SKM-1 treated with dmso at 0.1 percent for 144 hours (cell line): ENCODE results near the gene SFT2D3.
"Not testable (repeated sequence)": the region's sequence is repeated elsewhere in the genome, so short reads cannot be mapped to it uniquely, and the experiment has no call there.

Experiments
- DNase-seq: peaks from one replicate; lab custom pipeline; 2025; ENCODE audit not compliant: unreplicated experiment; lab: John Stamatoyannopoulos, UW

Gene SFT2D3

DNA sequence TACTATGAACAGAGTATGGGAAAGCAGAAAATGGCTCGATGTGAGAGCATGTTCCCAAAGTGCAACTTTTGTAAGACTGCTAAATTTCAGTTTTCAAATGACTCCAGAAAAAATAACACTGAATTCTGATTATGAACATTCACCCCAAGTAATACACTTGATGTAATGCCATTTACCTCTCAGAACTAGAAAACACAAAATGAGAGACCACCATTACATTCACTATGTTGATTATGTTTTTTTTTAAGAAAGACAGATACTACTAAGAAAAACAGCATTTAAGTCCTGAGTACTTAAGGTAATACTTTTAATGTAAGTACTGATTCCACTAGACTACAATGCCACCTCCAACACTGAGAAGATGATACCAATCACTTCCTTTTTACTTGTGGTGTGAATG, 38.5 kb downstream of the SFT2D3 start:
- no peak for DNase-seq

DNA sequence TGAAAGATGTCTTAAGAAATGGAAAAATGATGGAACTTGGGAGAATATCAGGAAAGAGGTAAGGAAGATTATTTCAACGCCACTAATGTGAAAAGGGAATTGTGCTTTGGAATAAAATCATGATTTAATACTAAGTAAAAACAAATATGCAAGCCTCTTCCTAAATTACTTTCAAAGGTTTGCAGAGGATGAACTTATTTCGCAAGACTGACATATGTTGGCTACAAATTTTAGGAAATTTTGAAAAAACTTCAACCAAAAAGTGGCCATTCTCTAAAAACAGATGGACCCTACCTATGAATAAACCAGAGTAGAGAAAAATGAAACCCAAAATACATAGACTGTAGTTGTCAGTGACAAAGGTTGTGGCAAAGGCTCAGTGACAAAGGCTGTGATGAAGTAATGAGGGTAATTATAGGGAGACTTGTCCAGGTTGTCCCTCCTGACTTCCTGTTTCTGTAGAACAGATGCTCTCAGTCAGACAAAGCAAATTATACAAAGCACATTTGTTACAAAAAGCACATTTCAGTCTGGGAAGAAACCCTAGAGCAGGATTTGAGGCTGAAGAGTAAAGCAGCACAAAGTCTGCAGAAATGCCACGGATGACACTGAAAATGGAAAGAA, 39.5 kb downstream of the SFT2D3 start:
- peak; percentile 29 for DNase-seq

DNA sequence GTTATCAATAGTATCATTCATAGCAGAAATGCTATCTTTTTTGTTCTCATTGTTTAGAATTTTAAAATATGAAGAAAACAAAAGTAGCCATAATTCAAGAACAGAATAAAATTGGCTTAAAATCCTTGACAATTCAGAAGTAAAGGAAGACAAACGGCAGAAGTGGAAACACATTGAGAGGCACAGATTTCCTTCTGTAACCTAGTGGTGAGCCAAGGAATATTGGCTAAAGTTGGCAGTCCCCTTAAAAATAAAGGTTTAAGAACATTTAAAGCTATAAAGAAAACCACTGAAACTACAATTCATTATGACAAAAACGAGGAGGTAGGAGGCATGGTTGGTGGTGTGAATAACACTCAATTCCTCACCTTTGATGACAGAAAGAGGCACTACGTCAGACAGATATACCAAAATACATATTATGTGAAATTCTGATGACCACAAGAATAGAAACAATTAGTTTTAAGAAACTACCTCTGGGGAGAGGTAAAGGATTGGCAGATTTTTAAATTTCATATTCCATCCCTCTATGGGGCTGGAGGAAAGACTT, 42.3 kb downstream of the SFT2D3 start:
- no peak for DNase-seq

DNA sequence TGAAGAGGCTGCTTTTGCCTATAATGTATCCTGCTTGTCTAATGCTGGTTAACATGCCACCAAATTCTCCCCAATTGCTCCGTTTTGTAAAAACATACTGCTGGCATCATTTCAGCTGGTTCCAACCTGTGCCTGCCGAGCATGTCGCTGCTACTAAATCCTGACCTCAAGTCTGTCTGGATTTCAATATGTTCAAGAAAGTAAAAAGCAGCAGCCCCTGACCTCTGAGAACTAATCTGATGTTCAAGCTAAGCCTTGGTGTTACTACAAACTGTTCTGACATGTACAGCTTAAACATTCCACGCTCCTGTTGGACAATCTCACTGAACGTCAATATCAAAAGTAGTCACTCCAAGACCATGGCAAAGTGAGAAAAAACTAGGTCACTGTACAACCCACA, 46.3 kb downstream of the SFT2D3 start:
- DNase-seq, result no peak

DNA sequence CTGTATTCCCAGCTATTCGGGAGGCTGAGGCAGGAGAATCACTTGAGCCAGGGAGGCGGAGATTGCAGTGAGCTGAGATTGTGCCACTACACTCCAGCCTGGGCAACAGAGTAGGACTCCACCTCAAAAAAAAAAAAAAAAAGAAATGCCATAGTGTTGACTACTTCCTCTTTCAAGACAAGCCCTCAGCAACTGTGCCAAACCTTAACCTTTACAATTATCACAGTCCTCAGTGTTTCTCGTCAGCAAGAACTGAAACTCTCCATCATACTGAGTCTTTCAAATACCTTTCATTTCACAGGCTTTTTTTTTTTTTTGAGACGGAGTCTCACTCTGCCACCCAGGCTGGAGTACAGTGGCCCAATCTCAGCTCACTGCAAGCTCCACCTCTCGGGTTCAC, 48.2 kb downstream of the SFT2D3 start:
- not testable (repeated sequence) for DNase-seq

DNA sequence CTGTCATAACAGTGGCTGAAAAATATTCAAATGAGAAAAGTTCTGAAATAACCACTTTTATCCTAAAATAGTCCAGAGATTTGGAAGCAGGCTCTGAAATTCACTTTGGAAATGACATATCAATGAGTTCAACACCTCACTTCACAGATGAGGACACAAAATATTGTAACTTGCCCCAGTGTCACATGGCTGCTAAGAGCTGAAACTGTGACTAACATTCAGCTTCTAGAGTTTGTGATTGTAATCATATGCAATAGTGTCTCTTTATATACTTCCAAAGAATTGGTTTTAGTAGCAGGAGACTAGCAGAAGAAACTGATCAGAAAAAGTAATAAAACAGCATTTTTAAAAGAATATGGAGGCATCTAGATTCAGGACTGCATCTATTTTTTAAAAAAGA, 52.1 kb downstream of the SFT2D3 start:
- no peak for DNase-seq

DNA sequence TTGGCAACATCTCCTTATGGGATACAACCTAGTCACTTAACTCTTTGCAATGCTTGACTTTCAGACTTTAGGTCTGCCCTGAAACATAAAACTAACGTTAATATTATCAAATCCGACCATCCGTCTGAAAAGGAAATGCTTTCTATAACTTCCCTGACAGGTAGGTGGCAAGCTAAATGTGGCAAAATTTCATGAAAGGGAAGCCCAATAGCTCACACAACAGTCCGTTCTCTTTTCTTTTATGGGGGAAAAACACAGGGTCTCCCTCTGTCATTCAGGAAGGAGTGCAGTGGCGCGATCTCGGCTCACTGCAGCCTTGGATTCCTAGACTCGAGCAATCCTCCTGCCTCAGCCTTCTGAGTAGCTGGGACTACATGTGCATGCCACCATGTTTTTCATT, 52.9 kb downstream of the SFT2D3 start:
- DNase-seq, result no peak
